ENCODE results near the gene ATP6AP1. TPM values are rescaled to one million over a fixed set of nuclear protein-coding genes. Genes with fewer than 3 reads are reported as not detected.
A peak's percentile ranks its signal among the peaks of the same experiment; 100 is the strongest.

ATP6AP1 gene
- total and polyA plus RNA-seq, 9 of the 15 experiments (the other 6 are each of a cell fraction or from before 2014, with no cell fraction given) = 8.3 to 90.5 (median 52.9) TPM

- no peak for TF ChIP-seq ZNF449 (CRISPR knock-in tag; IDR thresholded peaks at IDR 0.05)
- TF ChIP-seq ZNF175 (CRISPR knock-in tag; IDR thresholded peaks at IDR 0.05; ENCODE audit: low read depth) = no peak
- TF ChIP-seq FOXK2 (conservative IDR thresholded peaks at IDR 0.05 in 1 of 2, IDR thresholded peaks at IDR 0.05 in 1 of 2; ENCODE audit: low read depth in 2 of 2) = peak; percentile 11 to 30; a peak in 1 of 4 replicates
- peak; percentile 27; the same call in 1 of the 2 replicates for TF ChIP-seq NCOA1 (IDR thresholded peaks at IDR 0.05; ENCODE audit: low read depth)
- peak; percentile 94 for TF ChIP-seq GTF2B (IDR thresholded peaks at IDR 0.05; ENCODE audit: extremely low read depth, insufficient read length)
- peak; percentile 95 for TF ChIP-seq THAP12 (CRISPR knock-in tag; IDR thresholded peaks at IDR 0.05)
- TF ChIP-seq TCFL5 (CRISPR knock-in tag; conservative IDR thresholded peaks at IDR 0.05) = no peak
- no peak for TF ChIP-seq ZNF143 (CRISPR knock-in tag; IDR thresholded peaks at IDR 0.05)
- TF ChIP-seq KDM5B (IDR thresholded peaks at IDR 0.05; ENCODE audit: insufficient replicate concordance, low read depth, low read length) = peak; percentile 99
- no peak for TF ChIP-seq BRD9 (IDR thresholded peaks at IDR 0.05; ENCODE audit: low read depth, partially characterized antibody)
- no peak for TF ChIP-seq GATAD2B (IDR thresholded peaks at IDR 0.05; ENCODE audit: borderline replicate concordance)
- peak; percentile 82; the same call in 1 of the 2 replicates for TF ChIP-seq CBFB (CRISPR knock-in tag; IDR thresholded peaks at IDR 0.05)
- no peak for TF ChIP-seq CBFA2T3 (IDR thresholded peaks at IDR 0.05)
- 0 out of 2 replicates have a peak, but pooled peaks have one; percentile 56 for TF ChIP-seq ZNF263 (CRISPR knock-in tag; IDR thresholded peaks at IDR 0.05; ENCODE audit: borderline replicate concordance)
- peak; percentile 82 for TF ChIP-seq ARID4B (CRISPR knock-in tag; IDR thresholded peaks at IDR 0.05)
- TF ChIP-seq CREM (IDR thresholded peaks at IDR 0.05; ENCODE audit: low read depth) = peak; percentile 97
- TF ChIP-seq TFAP4 (CRISPR knock-in tag; IDR thresholded peaks at IDR 0.05; ENCODE audit: borderline replicate concordance) = peak; percentile 96
Measured at GRCh38 chrX:154397888-154398667, 30.4 kb upstream of the ATP6AP1 start, which contains the start of gene RPL10 (continued).

Data from K562 (cell line).